IgD-negative memory B cell (primary cell): ENCODE data around the gene RUVBL2. TPM values are rescaled to one million over a fixed set of nuclear protein-coding genes. Genes with fewer than 3 reads are reported as not detected.
A peak's percentile ranks its signal among the peaks of the same experiment; 100 is the strongest.

Source experiments
- H3K27ac Mint-ChIP-seq, 3 donors: one replicate each; pipeline ENCODE4 v1.8.0; 2020 to 2022; ENCODE audit warnings: mild to moderate bottlenecking in 3 of 3, mixed read lengths in 3 of 3, moderate library complexity in 1 of 3
- H3K27me3 Mint-ChIP-seq: one replicate; pipeline ENCODE4 v1.8.0; 2021; ENCODE audit warnings: mixed read lengths
- H3K36me3 Mint-ChIP-seq: one replicate; pipeline ENCODE4 v1.8.0; 2020; ENCODE audit warnings: mild to moderate bottlenecking, mixed read lengths
- H3K4me1 Mint-ChIP-seq, 3 donors: one replicate each; pipeline ENCODE4 v1.8.0; 2020 to 2022; ENCODE audit warnings: mixed read lengths in 3 of 3, mild to moderate bottlenecking in 1 of 3
- H3K4me3 Mint-ChIP-seq, 4 donors: one replicate each; pipeline ENCODE4 v1.8.0; 2020 to 2022; ENCODE audit warnings: mild to moderate bottlenecking in 4 of 4, mixed read lengths in 4 of 4, moderate library complexity in 3 of 4
- H3K9me3 Mint-ChIP-seq, 3 donors: one replicate each; pipeline ENCODE4 v1.8.0; 2020 to 2021; ENCODE audit warnings: mixed read lengths in 3 of 3, mild to moderate bottlenecking in 1 of 3
- polyA plus RNA-seq: library from polyadenylated mRNA; unstranded; fragments of 300-500 nt; fragmentation: Illumina TruSeq; gene quantifications from one replicate; pipeline ENCODE4 v1.2.3, GENCODE V29; 2021

RUVBL2 gene
- polyA plus RNA-seq, 1 donor from 2014 or later: 65.7 TPM

DNA sequence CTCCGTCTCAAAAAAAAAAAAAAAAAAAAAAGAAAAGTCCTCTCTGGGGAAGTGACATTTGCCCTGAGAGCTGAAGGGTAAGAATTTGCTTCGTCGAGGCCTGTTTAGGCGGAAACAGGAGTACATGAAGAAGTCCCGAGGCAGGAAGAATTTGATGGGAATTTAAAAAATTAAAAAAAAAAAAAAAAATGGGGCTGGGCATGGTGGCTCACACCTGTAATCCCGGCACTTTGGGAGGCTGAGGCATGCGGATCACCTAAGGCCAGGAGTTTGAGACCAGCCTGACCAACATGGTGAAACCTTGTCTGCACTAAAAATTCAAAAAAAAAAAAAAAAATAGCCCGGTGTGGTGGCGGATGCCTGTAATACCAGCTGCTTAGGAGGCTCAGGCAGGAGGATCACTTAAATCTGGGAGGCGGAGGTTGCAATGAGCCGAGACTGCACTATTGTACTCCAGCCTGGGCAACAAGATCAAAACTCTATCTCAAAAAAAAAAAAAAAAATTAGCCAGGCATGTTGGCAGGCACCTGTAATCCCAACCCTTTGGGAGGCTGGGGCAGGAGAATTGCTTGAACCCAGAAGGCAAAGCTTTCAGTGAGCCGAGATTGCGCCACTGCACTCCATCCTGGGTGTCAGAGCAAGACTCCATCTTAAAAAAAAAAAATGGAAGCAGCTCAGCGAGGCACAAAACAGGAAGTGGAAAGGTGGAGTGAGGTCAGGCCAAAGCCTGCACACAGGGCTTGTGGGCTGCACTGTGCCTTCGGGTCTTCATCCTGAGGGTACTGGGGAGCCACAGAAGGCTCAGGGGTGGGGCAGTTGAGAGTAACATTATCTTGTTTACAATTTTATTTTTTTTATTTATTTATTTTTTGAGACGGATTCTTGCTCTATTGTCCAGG, 34.1 kb upstream of the RUVBL2 start:
- Mint-ChIP-seq H3K27ac (no peak overlapping the region), H3K4me1 (peaks cover 20 to 35% (median 30%) of the 10 kb centered on the region in 3 donors), H3K9me3 (no peaks in the 10 kb centered on the region), H3K27me3 (no peaks in the 10 kb centered on the region), H3K36me3 (peaks cover 4% of the 10 kb centered on the region), H3K4me3 (peak overlapping the region in 1 of 4 donors; percentile 74)

DNA sequence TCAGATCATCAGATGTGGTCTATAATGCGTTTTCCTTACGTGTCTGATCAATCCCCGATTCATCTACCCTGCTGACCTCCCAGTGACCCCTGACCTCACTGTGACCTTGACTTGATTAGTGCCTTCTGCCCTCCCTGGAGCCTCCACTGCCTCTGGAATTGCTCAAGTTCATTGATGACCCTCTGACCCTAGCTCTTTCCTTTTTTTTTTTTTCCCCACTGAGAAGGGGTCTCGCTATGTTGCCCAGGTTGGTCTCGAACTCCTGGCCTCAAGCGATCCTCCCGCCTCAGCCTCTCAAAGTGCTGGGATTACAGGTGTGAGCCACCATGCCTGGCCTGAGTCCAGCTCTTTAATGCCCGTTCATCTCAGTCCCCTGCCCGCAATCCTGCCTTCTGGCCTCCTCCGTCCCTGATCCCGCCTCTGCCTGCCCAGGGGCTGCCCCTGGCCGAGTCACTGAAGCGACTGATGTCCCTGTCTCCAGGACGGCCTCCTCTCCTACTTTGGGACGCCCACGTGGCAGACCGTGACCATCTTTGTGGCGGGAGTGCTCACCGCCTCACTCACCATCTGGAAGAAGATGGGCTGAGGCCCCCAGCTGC, 32.5 kb upstream of the RUVBL2 start:
- Mint-ChIP-seq H3K4me1 (peaks cover 20 to 36% (median 32%) of the 10 kb centered on the region in 3 donors), H3K27ac (peak overlapping the region in 1 of 3 donors; percentile 95), H3K9me3 (no peaks in the 10 kb centered on the region), H3K36me3 (peaks cover 3% of the 10 kb centered on the region), H3K4me3 (peak overlapping the region in 3 of 4 donors; percentile 41 to 65 (median 50)), H3K27me3 (no peaks in the 10 kb centered on the region)

DNA sequence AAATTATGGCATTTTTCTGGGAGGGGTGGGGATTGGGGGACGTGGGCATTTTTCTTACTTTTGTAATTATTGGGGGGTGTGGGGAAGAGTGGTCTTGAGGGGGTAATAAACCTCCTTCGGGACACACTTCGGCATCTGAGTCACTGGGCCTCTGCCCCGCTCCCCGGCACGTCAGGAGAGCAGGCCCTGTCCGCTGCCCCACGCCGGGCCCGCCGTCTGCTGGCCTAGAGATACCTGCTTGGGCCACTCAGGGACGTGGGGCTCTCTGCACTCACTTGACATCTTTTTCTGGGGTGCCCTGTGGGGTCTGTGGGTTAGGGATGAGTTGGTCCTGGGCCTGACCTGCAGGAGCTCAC, 32.0 kb upstream of the RUVBL2 start:
- H3K4me3 Mint-ChIP-seq: peak overlapping the region in 2 of 4 donors; percentile 77 to 90
- no peaks in the 10 kb centered on the region for H3K9me3 Mint-ChIP-seq
- H3K4me1 Mint-ChIP-seq: peaks cover 20 to 39% (median 35%) of the 10 kb centered on the region in 3 donors
- peaks cover 4% of the 10 kb centered on the region for H3K36me3 Mint-ChIP-seq
- peak overlapping the region; percentile 85 to 96 (median 95) for H3K27ac Mint-ChIP-seq
- no peaks in the 10 kb centered on the region for H3K27me3 Mint-ChIP-seq

DNA sequence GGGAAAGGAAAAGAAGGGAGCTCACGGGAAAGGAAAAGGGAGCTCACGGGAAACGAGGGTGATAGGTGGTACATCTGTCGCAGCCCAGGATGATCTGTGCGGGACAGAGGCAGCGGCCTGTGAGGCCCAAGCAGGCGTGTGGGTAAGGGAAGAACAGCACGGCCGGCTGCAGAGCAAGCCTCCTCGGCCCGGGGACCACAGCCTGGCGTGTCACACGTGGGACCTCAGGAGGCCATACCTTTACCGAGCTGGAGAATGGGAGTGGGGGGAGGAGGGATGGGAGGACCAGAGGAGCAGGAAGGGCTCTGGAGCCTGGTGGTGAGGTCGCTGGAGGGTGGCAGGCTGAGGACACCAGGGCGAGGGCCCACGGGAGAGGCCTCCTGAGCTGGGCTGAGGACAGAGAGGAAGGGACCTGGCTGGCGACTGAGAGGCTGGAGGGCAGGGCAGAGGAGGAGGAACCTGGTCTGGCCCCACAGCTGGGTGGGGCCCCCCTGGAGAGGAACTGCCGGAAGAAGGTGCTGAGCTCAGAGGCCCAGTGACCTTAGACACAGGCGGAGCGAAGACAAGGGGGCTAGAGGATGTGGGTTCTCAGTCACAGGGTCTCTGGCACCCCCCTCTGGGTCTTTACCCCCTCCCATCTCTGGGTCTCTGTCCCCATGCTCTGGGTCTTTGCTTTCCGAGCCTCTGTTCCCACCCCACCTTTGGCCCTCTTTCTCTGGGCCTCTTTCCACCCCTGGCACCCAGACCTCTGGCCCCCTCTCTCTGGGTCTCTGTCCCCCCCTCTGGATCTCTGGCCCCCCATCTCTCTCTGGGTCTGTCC, 31.4 kb upstream of the RUVBL2 start:
- Mint-ChIP-seq H3K27ac (peak overlapping the region; percentile 85 to 96 (median 95)), H3K4me3 (peak overlapping the region; percentile 66 to 90 (median 82)), H3K9me3 (no peaks in the 10 kb centered on the region), H3K36me3 (peaks cover 2% of the 10 kb centered on the region), H3K4me1 (peaks cover 20 to 39% (median 35%) of the 10 kb centered on the region in 3 donors), H3K27me3 (no peaks in the 10 kb centered on the region)

DNA sequence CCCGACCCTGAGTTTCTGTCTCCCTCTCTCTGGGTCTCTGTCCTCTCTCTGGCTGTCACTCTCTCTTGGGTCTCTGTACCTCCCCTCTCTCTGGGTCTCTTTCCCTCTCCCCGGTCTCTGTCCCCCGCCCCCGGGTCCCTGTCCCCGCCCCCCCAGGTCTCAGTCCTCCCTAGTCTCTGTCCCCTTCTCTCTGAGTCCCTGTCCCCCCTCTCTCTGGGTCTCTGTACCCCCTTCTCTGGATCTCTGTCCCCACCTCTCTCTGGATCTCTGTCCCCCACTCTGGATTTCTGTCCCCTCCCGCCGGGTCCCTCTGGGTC, 30.9 kb upstream of the RUVBL2 start:
- H3K27ac Mint-ChIP-seq: peak overlapping the region; percentile 85 to 99 (median 95)
- peak overlapping the region in 3 of 4 donors; percentile 77 to 90 (median 87) for H3K4me3 Mint-ChIP-seq
- H3K36me3 Mint-ChIP-seq: peaks cover 2% of the 10 kb centered on the region
- peaks cover 24 to 37% (median 34%) of the 10 kb centered on the region in 3 donors for H3K4me1 Mint-ChIP-seq
- no peaks in the 10 kb centered on the region for H3K27me3 Mint-ChIP-seq
- no peaks in the 10 kb centered on the region for H3K9me3 Mint-ChIP-seq

DNA sequence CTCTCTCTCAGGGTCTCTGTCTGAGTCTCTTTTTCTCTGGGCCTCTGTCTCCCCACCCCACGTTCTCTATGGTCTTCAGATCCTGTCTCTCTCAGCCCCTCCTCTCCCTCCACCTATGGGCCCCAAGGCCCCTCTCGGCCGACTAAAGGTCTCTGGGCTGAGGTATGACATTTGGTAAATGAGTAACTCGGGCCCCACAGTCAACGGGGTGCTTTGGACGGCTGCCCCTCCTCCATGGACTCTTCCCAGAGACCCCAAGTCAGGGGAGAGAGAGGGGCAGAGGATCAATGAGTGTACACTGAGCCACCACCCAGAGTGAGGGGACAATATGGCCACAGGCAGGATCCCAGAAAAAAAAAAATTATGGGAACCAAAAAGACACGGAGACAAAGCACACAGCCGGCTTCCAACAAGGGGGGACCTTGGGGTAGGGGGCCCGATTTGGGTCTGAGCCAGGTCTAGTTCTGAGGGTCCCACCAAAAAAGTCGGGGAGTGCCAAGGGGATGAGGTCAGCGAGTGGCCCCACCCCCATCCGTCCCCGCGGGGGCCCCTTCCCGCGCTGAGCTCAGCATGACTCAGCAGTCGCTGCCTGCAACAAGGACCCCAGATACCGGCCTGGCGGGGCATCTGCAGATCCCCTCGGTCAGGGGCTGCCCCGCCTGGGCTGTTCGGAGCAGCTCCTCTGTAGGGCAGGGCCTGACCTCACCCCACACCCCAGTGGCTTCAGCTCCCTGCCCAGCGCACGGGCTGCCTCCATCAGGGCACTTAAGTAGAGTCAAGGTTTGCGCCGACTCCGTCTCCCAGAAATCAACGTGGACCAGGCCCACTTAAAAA, 30.1 kb upstream of the RUVBL2 start:
- H3K27me3 Mint-ChIP-seq: no peaks in the 10 kb centered on the region
- no peaks in the 10 kb centered on the region for H3K9me3 Mint-ChIP-seq
- H3K4me1 Mint-ChIP-seq: peaks cover 29 to 36% (median 36%) of the 10 kb centered on the region in 3 donors
- H3K36me3 Mint-ChIP-seq: peaks cover 2% of the 10 kb centered on the region
- peak overlapping the region; percentile 95 to 99 (median 95) for H3K27ac Mint-ChIP-seq
- peak overlapping the region; percentile 93 to 99 (median 94) for H3K4me3 Mint-ChIP-seq

DNA sequence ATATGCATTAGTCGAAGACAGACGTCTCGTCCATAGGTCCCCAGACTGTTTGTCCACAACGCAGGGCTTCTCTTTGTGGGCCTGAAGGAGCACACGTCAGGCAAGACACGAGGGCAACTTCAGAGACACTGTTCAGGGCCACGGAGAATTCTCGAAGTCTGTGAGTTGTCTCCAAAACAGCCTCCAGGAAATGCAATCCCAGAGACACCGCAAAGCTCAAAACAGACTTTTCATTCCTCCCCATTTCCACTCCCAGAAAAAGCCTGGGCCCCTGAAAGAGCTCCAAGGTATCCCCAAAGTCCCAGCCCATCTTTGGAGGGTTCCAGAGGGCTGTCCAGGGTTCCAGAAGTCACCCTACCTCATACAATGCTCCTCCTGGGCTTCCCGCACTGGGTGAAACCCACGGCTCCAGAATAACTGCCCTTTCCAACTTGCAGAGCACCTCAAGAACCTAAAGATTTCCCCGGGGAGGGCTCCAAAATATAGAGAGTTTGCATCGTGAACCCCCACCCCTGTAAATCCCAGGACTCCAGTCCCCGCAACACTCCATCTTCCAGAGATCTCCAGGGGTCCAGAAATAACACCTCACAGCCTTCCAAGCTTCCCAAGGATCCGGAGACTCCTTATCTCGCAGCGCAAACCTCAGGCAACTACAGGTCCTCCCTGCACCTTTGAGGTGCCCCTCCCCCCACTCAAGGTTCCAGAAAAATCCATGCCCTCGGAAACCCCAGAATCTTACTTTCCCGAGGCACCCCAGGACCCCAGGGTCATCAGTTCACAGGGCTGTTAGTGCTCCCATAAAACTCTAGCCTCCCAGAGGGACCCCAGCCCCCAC, 29.3 kb upstream of the RUVBL2 start:
- peaks cover 29 to 38% (median 36%) of the 10 kb centered on the region in 3 donors for H3K4me1 Mint-ChIP-seq
- peak overlapping the region; percentile 93 to 99 (median 96) for H3K4me3 Mint-ChIP-seq
- H3K9me3 Mint-ChIP-seq: no peaks in the 10 kb centered on the region

DNA sequence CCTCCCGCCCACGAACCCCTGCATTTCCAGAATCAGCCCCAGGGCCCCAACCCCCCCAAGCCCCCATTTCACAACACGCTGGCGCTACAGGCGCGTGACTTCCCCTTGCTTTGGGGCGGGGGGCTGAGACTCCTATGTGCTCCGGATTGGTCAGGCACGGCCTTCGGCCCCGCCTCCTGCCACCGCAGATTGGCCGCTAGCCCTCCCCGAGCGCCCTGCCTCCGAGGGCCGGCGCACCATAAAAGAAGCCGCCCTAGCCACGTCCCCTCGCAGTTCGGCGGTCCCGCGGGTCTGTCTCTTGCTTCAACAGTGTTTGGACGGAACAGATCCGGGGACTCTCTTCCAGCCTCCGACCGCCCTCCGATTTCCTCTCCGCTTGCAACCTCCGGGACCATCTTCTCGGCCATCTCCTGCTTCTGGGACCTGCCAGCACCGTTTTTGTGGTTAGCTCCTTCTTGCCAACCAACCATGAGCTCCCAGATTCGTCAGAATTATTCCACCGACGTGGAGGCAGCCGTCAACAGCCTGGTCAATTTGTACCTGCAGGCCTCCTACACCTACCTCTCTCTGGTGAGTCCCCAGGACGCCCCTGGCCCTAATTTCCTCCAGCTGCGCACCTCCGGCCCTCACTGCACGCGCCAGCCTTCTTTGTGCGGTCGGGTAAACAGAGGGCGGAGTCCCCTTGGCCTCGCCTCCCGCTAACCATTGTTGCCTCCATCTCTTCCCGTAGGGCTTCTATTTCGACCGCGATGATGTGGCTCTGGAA, 28.5 kb upstream of the RUVBL2 start, which contains the start of gene FTL:
Gene FTL, plus strand, starts transcription at position 270 of the 766 bp plus-strand sequence. Its CDS starts 199 bp downstream, at position 469.
- Mint-ChIP-seq H3K9me3 (no peaks in the 10 kb centered on the region), H3K27ac (peak within 1 kb of the TSS; percentile 99 to 100 (median 99)), H3K27me3 (no peaks in the 10 kb centered on the region), H3K4me1 (peaks cover 29 to 38% (median 36%) of the 10 kb centered on the region in 3 donors), H3K4me3 (peak within 1 kb of the TSS; percentile 93 to 99 (median 96)), H3K36me3 (peaks cover 2% of the 10 kb centered on the region)

More for the DNA sequence above, 29.3 kb upstream of the RUVBL2 start:
- H3K27ac Mint-ChIP-seq: peak overlapping the region; percentile 95 to 100 (median 99)
- H3K36me3 Mint-ChIP-seq: peaks cover 2% of the 10 kb centered on the region
- no peaks in the 10 kb centered on the region for H3K27me3 Mint-ChIP-seq

DNA sequence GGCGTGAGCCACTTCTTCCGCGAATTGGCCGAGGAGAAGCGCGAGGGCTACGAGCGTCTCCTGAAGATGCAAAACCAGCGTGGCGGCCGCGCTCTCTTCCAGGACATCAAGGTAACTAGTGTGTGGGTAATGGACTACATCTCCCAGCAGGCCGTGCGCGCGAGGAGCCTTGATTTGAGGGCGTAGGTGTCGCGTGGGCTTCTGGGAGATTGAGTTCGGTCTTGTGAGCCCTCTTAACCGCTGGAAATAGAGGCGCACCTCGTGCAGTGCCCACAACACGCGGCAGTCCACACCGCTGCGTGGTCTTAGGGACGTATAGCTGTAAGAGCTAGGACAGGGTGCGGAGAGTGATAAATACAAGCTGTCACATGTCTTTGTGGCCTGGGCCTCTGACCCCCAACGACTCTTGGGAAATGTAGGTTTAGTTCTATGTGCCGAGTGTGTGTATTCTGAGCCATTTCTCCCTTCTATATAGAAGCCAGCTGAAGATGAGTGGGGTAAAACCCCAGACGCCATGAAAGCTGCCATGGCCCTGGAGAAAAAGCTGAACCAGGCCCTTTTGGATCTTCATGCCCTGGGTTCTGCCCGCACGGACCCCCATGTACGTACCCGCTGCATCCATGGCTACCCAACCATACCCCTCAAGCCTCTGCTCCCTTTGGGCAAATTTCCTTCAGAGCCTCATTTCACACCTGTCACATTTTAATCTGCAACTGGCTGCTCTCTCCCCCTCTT, 27.7 kb upstream of the RUVBL2 start:
- Mint-ChIP-seq H3K4me3 (peak overlapping the region; percentile 93 to 99 (median 96)), H3K27ac (peak overlapping the region; percentile 99 to 100 (median 99)), H3K4me1 (peaks cover 33 to 41% (median 39%) of the 10 kb centered on the region in 3 donors), H3K27me3 (no peaks in the 10 kb centered on the region), H3K9me3 (no peaks in the 10 kb centered on the region), H3K36me3 (peaks cover 2% of the 10 kb centered on the region)

DNA sequence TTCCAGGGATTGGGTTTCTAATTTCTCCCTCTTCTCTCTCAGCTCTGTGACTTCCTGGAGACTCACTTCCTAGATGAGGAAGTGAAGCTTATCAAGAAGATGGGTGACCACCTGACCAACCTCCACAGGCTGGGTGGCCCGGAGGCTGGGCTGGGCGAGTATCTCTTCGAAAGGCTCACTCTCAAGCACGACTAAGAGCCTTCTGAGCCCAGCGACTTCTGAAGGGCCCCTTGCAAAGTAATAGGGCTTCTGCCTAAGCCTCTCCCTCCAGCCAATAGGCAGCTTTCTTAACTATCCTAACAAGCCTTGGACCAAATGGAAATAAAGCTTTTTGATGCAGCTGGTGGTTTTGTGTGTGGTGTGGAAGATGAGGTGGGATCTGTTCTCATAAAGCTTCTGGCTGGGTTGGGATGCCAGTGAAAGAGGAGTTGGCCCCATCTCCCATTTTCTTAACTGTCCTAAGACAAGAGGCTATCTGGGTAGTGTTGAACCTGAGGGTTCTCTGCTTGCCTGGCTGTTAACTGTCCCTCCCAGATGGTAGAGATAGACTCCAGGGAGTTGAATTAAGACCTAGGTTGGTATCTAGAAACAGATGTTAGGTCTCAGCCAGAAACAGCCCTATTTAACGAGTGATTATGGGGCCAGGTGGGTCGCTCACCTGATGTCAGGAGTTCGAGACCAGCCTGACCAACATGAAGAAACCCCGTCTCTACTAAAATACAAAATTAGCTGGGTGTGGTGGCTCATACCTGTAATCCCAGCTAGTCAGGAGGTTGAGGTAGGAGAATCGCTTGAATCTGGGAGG, 26.9 kb upstream of the RUVBL2 start:
- H3K27me3 Mint-ChIP-seq: no peaks in the 10 kb centered on the region
- no peaks in the 10 kb centered on the region for H3K9me3 Mint-ChIP-seq
- H3K4me3 Mint-ChIP-seq: peak overlapping the region; percentile 93 to 99 (median 96)
- H3K4me1 Mint-ChIP-seq: peaks cover 35 to 42% (median 41%) of the 10 kb centered on the region in 3 donors
- H3K27ac Mint-ChIP-seq: peak overlapping the region; percentile 35 to 99 (median 99)
- peaks cover 2% of the 10 kb centered on the region for H3K36me3 Mint-ChIP-seq

DNA sequence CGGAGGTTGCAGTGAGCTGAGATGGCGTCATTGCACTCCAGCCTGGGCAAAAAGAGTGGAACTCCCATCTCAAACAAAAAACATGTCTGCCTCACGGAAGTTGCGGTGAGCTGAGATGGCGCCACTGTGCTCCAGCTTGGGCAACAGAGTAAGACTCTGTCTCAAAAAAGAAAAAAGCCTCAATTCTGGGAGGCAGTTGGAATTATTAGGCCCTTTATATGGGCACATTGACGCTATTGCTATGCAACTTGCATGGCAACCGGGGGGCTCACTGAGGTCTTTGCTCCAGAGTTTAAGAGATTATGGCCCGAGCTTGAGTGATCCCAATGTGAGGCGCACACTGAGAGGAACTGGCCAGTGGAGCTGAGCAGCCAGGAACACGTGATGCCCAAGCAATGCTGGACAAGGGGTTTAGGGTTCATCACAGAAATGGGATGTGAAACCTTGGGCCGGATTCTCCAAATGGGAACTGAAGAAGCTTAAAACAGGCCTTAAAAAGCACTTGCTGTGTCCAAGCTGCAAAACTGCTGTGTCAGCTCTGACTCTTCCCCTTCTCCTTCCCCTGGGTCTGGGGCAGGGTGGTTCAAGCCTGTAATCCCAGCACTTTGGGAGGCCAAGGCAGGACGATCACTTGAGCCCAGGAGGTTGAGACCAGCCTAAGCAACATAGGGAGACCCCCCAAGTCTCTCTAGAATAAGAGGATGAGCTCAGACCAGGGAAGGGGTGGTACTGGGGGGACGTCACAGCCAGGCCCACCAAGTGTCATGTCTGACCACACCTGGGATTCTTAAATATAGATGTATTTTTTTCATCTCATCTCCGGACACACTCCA, 26.1 kb upstream of the RUVBL2 start:
- Mint-ChIP-seq H3K27ac (peak overlapping the region; percentile 35 to 99 (median 87)), H3K4me3 (peak overlapping the region; percentile 32 to 94 (median 70)), H3K9me3 (no peaks in the 10 kb centered on the region)

More for the DNA sequence above, 26.1 kb upstream of the RUVBL2 start:
- peaks cover 27 to 38% (median 34%) of the 10 kb centered on the region in 3 donors for H3K4me1 Mint-ChIP-seq
- H3K27me3 Mint-ChIP-seq: no peaks in the 10 kb centered on the region
- H3K36me3 Mint-ChIP-seq: peaks cover 2% of the 10 kb centered on the region
